ENCODE measurements around the gene VTN. TPM values are rescaled to one million over a fixed set of nuclear protein-coding genes. Genes with fewer than 3 reads are reported as not detected.
A peak's percentile ranks its signal among the peaks of the same experiment; 100 is the strongest.

VTN gene
- total RNA-seq, 1 donor from 2014 or later, result 1.3 TPM

GRCh38 chr17:28334171-28334570 is 35.9 kb downstream of the VTN start:
- Histone ChIP-seq H3K4me3 (peak overlapping the region; percentile 97), H3K9me3 (no peaks in the 10 kb centered on the region), H3K4me1 (peaks cover 51% of the 10 kb centered on the region), H3K27ac (peak overlapping the region; percentile 99), H3K36me3 (peaks cover 32% of the 10 kb centered on the region), H3K27me3 (ENCODE audit: low read depth) (no peaks in the 10 kb centered on the region)
- intact Hi-C loops (cut with DNase I), result no loop called here
- no peak for TF ChIP-seq CTCF (IDR thresholded peaks at IDR 0.05)
- no peak for ATAC-seq
- no peak for DNase-seq

GRCh38 chr17:28333083-28333746 is 36.9 kb downstream of the VTN start:
- Histone ChIP-seq H3K9me3 (no peaks in the 10 kb centered on the region), H3K27me3 (ENCODE audit: low read depth) (no peaks in the 10 kb centered on the region), H3K4me3 (no peak overlapping the region), H3K27ac (no peak overlapping the region), H3K36me3 (peaks cover 41% of the 10 kb centered on the region), H3K4me1 (peaks cover 41% of the 10 kb centered on the region)
- TF ChIP-seq CTCF (IDR thresholded peaks at IDR 0.05), result no peak
- intact Hi-C loops (cut with DNase I), result no loop called here
- no peak for ATAC-seq
- DNase-seq, result no peak

- ATAC-seq, result no peak
- TF ChIP-seq CTCF (IDR thresholded peaks at IDR 0.05), result no peak
- Histone ChIP-seq H3K27me3 (ENCODE audit: low read depth) (no peaks in the 10 kb centered on the region), H3K36me3 (peaks cover 50% of the 10 kb centered on the region), H3K4me3 (no peak overlapping the region), H3K4me1 (peaks cover 29% of the 10 kb centered on the region), H3K27ac (no peak overlapping the region), H3K9me3 (no peaks in the 10 kb centered on the region)
- intact Hi-C loops (cut with DNase I), result no loop called here
- no peak for DNase-seq
Observed at GRCh38 chr17:28331891-28332420, 38.2 kb downstream of the VTN start.

GRCh38 chr17:28330671-28331070 is 39.4 kb downstream of the VTN start:
- no peak for DNase-seq
- Histone ChIP-seq H3K36me3 (peaks cover 50% of the 10 kb centered on the region), H3K4me1 (peaks cover 20% of the 10 kb centered on the region), H3K27ac (no peak overlapping the region), H3K9me3 (no peaks in the 10 kb centered on the region), H3K4me3 (no peak overlapping the region), H3K27me3 (ENCODE audit: low read depth) (no peaks in the 10 kb centered on the region)
- intact Hi-C loops (cut with DNase I), result no loop called here
- no peak for TF ChIP-seq CTCF (IDR thresholded peaks at IDR 0.05)
- no peak for ATAC-seq

- intact Hi-C loops (cut with DNase I), result no loop called here
- no peak overlapping the region for H3K27ac ChIP-seq
- ATAC-seq, result no peak
- H3K27me3 ChIP-seq (ENCODE audit: low read depth), result no peaks in the 10 kb centered on the region
- H3K36me3 ChIP-seq, result peaks cover 50% of the 10 kb centered on the region
- H3K9me3 ChIP-seq, result no peaks in the 10 kb centered on the region
- no peak for TF ChIP-seq CTCF (IDR thresholded peaks at IDR 0.05)
- H3K4me3 ChIP-seq, result no peak overlapping the region
- peaks cover 12% of the 10 kb centered on the region for H3K4me1 ChIP-seq
- DNase-seq, result no peak
Observed at GRCh38 chr17:28328325-28328724, 41.8 kb downstream of the VTN start.

All from lower lobe of right lung (tissue), 2 donors.